ENCODE measurements around the gene LUC7L2.

DNA sequence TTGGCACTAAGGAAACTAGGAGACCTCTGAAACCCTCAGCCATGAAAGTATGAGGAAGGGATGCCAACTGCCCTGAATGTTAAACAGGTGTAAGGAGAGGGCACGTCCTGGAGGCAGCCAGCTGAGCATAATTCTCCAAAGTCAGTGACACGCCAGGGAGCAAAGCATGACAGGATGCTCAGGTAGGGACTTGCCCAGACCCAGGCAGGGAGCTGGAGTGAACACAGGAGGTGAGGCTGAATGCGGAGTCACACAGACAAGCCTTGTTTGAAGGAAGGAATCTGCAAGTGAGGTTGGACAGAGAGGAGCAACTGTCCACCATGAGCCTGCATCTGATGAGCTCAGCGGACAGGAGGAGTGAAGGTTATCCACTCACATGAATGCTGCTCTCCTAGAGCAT lies 82.3 kb downstream of the LUC7L2 start:
- TF ChIP-seq, protein P1, sequence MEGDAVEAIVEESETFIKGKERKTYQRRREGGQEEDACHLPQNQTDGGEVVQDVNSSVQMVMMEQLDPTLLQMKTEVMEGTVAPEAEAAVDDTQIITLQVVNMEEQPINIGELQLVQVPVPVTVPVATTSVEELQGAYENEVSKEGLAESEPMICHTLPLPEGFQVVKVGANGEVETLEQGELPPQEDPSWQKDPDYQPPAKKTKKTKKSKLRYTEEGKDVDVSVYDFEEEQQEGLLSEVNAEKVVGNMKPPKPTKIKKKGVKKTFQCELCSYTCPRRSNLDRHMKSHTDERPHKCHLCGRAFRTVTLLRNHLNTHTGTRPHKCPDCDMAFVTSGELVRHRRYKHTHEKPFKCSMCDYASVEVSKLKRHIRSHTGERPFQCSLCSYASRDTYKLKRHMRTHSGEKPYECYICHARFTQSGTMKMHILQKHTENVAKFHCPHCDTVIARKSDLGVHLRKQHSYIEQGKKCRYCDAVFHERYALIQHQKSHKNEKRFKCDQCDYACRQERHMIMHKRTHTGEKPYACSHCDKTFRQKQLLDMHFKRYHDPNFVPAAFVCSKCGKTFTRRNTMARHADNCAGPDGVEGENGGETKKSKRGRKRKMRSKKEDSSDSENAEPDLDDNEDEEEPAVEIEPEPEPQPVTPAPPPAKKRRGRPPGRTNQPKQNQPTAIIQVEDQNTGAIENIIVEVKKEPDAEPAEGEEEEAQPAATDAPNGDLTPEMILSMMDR (IDR thresholded peaks at IDR 0.05; ENCODE audit: borderline replicate concordance, extremely low read depth, low read length, poor library complexity, severe bottlenecking), result no peak
- TF ChIP-seq EZH2 (IDR thresholded peaks at IDR 0.05; ENCODE audit: borderline replicate concordance, low read depth, low read length, severe bottlenecking), result no peak

Measured in DND-41 (cell line).